Measurements from ENCODE around the gene ZNF653.

ZNF653 gene

GRCh38 chr19:11505504-11506100 lies at the start of gene ZNF653:
TSS of gene ZNF653 (minus strand) at chr19:11505839. CDS start at chr19:11505786, 53 bp downstream.
- peak; percentile 95 for DNase-seq

- DNase-seq: no peak
Observed at GRCh38 chr19:11555246-11555645, 49.6 kb upstream of the ZNF653 start.

GRCh38 chr19:11554160-11554559 lies 48.5 kb upstream of the ZNF653 start:
- no peak for DNase-seq

GRCh38 chr19:11552666-11553372 lies 47.2 kb upstream of the ZNF653 start:
- no peak for DNase-seq

GRCh38 chr19:11551603-11552235 lies 46.1 kb upstream of the ZNF653 start:
- DNase-seq: no peak

- no peak for DNase-seq
Observed at GRCh38 chr19:11550265-11550664, 44.6 kb upstream of the ZNF653 start.

GRCh38 chr19:11549386-11549953 lies 43.8 kb upstream of the ZNF653 start:
- DNase-seq: no peak

- DNase-seq: no peak
Observed at GRCh38 chr19:11547929-11548700, 42.5 kb upstream of the ZNF653 start.

GRCh38 chr19:11541238-11541637 lies 35.6 kb upstream of the ZNF653 start:
- no peak for DNase-seq

GRCh38 chr19:11540645-11541044 lies 35.0 kb upstream of the ZNF653 start:
- DNase-seq: no peak

GRCh38 chr19:11539495-11540365 lies 34.1 kb upstream of the ZNF653 start:
- DNase-seq: no peak

GRCh38 chr19:11538232-11539036 lies 32.8 kb upstream of the ZNF653 start, which contains the start of gene CNN1:
TSS of gene CNN1 (plus strand) at chr19:11538851. CDS start at chr19:11538928, 77 bp downstream.
- DNase-seq: no peak

- peak; percentile 61 for DNase-seq
Observed at GRCh38 chr19:11535792-11536595, 30.4 kb upstream of the ZNF653 start.

- DNase-seq: no peak
Observed at GRCh38 chr19:11534948-11535347, 29.3 kb upstream of the ZNF653 start.

GRCh38 chr19:11534538-11534937 lies 28.9 kb upstream of the ZNF653 start:
- no peak for DNase-seq

GRCh38 chr19:11530432-11530831 lies 24.8 kb upstream of the ZNF653 start:
- DNase-seq: peak; percentile 93

- peak; percentile 95 for DNase-seq
Observed at GRCh38 chr19:11528551-11529341, 23.1 kb upstream of the ZNF653 start, which contains the start of gene ECSIT. TSS of gene ECSIT (minus strand) at chr19:11529134. CDS start at chr19:11519170, 9,964 bp downstream.

GRCh38 chr19:11519138-11519537 lies 13.5 kb upstream of the ZNF653 start:
- no peak for DNase-seq

- DNase-seq: no peak
Observed at GRCh38 chr19:11513946-11514345, 8.3 kb upstream of the ZNF653 start.

All from COR-L47 (cell line).